ENCODE results near the gene GABRB1.

- TF ChIP-seq CTCF (IDR thresholded peaks at IDR 0.05; ENCODE audit: extremely low read depth in 1 of 2, insufficient read depth in 1 of 2, low read depth in 1 of 2, low read length in 2 of 2), result no peak
- no peak for TF ChIP-seq POLR2A (IDR thresholded peaks at IDR 0.05; ENCODE audit: low read depth, low read length)
- no peak for TF ChIP-seq MAX (IDR thresholded peaks at IDR 0.05; ENCODE audit: insufficient read depth, insufficient read length)
- TF ChIP-seq POLR2AphosphoS5 (IDR thresholded peaks at IDR 0.05; ENCODE audit: insufficient read depth, low read depth, low read length), result no peak
- no peak for TF ChIP-seq GATA2 (IDR thresholded peaks at IDR 0.05; ENCODE audit: insufficient read depth, insufficient read length, low read depth, low read length)
These were observed 42.3 kb downstream of the GABRB1 start for GRCh38 chr4:47073647-47074046.

Data from endothelial cell of umbilical vein (primary cell).